Mucosa of rectum (tissue), 2 donors: Measurements from ENCODE around the gene HPCAL4.

Source experiments
- H3K27ac ChIP-seq, 2 donors: one replicate each; pipeline ENCODE4 v1.7.0; 2013; ENCODE audit warnings: inconsistent platforms in 2 of 2, low read depth in 2 of 2, low read length in 2 of 2
- H3K27me3 ChIP-seq, 2 donors: one replicate each; pipeline ENCODE4 v1.7.0; 2013; ENCODE audit warnings: low read length in 2 of 2; ENCODE audit not compliant: control insufficient read depth in 2 of 2, insufficient read depth in 2 of 2
- H3K36me3 ChIP-seq, 2 donors: one replicate each; pipeline ENCODE4 v1.7.0; 2013; ENCODE audit warnings: low read length in 2 of 2; ENCODE audit not compliant: control insufficient read depth in 2 of 2, insufficient read depth in 2 of 2
- H3K4me1 ChIP-seq, 2 donors: one replicate each; pipeline ENCODE4 v1.7.0; 2013; ENCODE audit warnings: low read length in 2 of 2, mild to moderate bottlenecking in 1 of 2; ENCODE audit not compliant: control insufficient read depth in 2 of 2, insufficient read depth in 2 of 2
- H3K4me3 ChIP-seq, 2 donors: one replicate each; pipeline ENCODE4 v1.7.0; 2013; ENCODE audit warnings: low read length in 2 of 2
- H3K9ac ChIP-seq, 2 donors: one replicate each; pipeline ENCODE4 v1.7.0; 2013; ENCODE audit warnings: low read length in 2 of 2, low read depth in 1 of 2, mild to moderate bottlenecking in 1 of 2
- H3K9me3 ChIP-seq, 2 donors: one replicate each; pipeline ENCODE4 v1.7.0; 2013; ENCODE audit warnings: low read length in 2 of 2; ENCODE audit not compliant: control insufficient read depth in 2 of 2
- donor health status: healthy.
- donor health status: Normal muscosa, but diverticular disease.

The HPCAL4 gene

DNA sequence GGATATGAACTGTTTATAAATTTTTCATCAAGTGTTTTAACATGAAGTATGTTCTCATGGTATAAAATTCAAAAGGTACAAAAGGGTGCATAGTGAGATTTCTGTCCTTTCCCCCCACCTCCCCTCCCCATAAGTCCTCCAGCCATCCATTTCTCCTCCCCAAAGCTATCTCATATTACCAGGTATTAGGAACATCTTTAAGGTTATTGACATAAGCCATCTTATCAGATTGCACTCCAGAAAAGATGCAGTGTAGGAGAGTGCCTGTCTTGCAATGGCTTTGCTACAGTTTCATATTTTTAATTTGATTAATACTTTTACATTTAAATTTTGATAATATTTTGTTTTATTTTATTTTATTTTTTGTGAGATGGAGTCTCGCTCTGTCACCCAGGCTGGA lies 13.5 kb upstream of the HPCAL4 start:
- no peaks in the 10 kb centered on the region for H3K4me1 ChIP-seq
- H3K4me3 ChIP-seq = no peak overlapping the region
- H3K9ac ChIP-seq = no peak overlapping the region
- H3K27ac ChIP-seq = no peak overlapping the region
- H3K36me3 ChIP-seq = no peaks in the 10 kb centered on the region
- H3K9me3 ChIP-seq = no peaks in the 10 kb centered on the region
- H3K27me3 ChIP-seq = no peaks in the 10 kb centered on the region

DNA sequence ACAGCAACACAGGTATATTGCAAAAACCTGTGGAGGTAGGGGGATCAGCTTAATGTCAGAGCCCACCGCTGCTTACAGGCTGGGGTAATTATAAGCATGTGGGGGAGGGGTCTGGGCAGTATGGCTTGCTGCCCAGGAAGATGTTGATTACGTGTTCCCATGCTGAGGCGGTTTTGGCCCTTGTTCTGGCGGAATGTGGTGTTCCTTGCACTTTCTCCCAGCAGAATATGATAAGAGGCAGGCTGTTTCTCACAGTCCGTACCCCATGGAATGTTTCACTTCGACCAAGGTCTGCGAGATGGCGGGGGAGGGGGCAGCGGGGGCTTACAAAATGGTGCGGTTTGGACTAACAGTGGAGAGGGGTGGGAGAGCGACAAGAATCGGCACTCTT lies 9.8 kb upstream of the HPCAL4 start:
- H3K27me3 ChIP-seq = peaks cover 4 to 9% of the 10 kb centered on the region in 2 donors
- no peaks in the 10 kb centered on the region for H3K4me1 ChIP-seq
- H3K9me3 ChIP-seq = no peaks in the 10 kb centered on the region
- H3K36me3 ChIP-seq = no peaks in the 10 kb centered on the region
- H3K9ac ChIP-seq = no peak overlapping the region
- H3K4me3 ChIP-seq = no peak overlapping the region
- H3K27ac ChIP-seq = no peak overlapping the region

DNA sequence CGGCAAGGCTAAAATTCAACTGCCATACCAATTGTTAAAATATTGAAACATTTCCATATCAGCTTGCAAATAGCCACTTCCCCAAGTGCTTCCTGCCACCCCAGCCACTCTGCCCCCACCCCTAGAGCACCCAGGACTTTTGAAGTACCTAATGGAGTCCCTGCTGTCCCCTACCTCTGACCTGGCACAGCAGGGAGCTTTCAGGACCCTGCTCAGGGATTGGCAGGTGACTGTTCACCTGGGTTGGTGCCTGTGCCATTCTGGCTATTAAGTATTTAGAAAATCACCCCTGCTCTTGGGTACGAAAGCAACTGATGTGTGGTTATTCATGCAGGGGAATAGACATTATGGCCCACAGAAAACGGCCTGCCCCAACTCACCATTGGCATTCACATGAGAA lies 9.1 kb upstream of the HPCAL4 start:
- H3K27ac ChIP-seq = no peak overlapping the region

DNA sequence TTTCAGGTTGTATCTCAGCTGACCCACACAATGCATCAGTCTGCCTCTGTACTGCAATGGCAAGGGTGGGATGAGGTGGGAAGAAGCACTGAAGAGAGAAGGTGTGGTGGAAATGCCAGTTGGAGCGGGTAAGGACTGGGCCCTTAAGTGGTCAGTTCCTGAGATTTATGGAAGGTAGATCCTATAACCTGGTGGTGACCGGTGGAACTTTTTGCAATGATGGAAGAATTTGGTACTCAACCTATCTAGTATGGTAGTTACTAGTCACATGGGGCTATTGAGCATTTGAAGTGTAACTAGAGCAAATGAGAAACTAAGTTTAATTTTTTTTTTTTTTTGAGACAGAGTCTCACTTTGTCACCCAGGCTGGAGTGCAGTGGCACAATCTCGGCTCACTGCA lies 8.2 kb upstream of the HPCAL4 start:
- H3K27ac ChIP-seq = no peak overlapping the region
- no peaks in the 10 kb centered on the region for H3K4me1 ChIP-seq
- H3K4me3 ChIP-seq = no peak overlapping the region
- H3K9ac ChIP-seq = no peak overlapping the region
- H3K9me3 ChIP-seq = no peaks in the 10 kb centered on the region
- H3K27me3 ChIP-seq = peaks cover 11 to 12% of the 10 kb centered on the region in 2 donors
- no peaks in the 10 kb centered on the region for H3K36me3 ChIP-seq

More for the DNA sequence above, 9.1 kb upstream of the HPCAL4 start:
- H3K4me1 ChIP-seq = no peaks in the 10 kb centered on the region
- no peak overlapping the region for H3K9ac ChIP-seq
- no peaks in the 10 kb centered on the region for H3K36me3 ChIP-seq
- no peak overlapping the region for H3K4me3 ChIP-seq
- peaks cover 4 to 12% of the 10 kb centered on the region in 2 donors for H3K27me3 ChIP-seq
- no peaks in the 10 kb centered on the region for H3K9me3 ChIP-seq

DNA sequence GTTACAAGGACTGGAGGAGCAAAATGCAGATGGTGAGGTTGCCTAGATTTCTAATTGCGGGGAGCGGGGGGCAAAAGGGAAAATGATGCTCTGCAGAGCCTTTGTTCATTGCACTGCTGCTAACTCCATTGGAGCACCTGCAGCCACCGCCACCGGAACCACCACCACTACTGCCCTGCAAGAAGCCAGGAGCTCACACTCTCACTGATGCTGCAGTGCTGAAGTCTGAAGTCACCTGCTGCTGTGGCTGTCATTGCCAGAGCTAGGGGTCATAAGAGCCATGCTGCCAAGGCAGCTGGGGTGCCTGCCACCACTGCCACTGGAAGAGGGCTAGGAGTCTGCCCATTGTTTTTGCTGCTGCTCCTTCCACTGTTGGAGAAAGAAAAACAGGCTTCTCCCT lies 7.3 kb upstream of the HPCAL4 start:
- Histone ChIP-seq H3K27me3 (peaks cover 12% of the 10 kb centered on the region in 2 donors), H3K36me3 (no peaks in the 10 kb centered on the region), H3K27ac (no peak overlapping the region), H3K9ac (no peak overlapping the region), H3K9me3 (no peaks in the 10 kb centered on the region), H3K4me1 (no peaks in the 10 kb centered on the region), H3K4me3 (no peak overlapping the region)

DNA sequence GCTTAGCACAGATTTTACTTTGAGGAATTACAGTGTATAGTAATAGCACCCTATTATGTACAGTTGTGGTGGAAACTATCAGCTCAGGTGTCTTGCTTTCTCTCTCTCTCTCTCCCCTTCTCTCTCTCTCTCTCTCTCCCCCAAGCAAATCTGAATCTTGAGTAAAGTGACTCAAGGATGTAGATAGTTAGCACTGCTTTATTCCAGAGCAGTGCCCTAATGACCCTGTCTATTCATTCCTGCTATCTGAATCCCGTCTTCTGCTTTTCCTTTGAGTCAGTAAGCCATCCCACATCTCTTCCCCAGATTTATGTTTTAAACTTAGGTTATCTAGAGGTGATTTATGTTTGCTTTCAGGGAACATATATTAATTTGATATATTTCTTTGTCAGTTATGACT lies 5.2 kb upstream of the HPCAL4 start:
- Histone ChIP-seq H3K36me3 (no peaks in the 10 kb centered on the region), H3K27me3 (peaks cover 26 to 30% of the 10 kb centered on the region in 2 donors), H3K9ac (no peak overlapping the region), H3K9me3 (no peaks in the 10 kb centered on the region), H3K4me3 (no peak overlapping the region), H3K27ac (no peak overlapping the region), H3K4me1 (no peaks in the 10 kb centered on the region)

DNA sequence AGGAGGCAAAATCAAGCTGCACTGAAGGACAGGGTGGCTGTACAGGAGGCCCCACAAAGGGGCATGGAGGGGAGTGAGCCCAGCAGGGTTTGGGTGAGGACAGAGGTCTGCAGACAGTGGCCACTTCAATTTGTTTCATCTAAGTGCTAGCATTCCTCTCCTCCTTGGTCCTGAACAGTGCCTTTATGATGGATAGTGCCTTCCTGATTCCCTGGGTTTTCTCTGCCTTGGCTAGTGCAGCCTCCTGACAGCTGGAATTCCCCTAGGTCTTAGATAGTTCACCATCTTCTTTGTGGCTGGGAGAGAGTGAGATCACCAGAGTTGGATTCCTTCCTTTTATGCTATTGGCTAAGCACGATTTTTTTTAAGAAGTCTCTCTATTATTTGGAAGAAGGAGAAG lies 3.8 kb upstream of the HPCAL4 start:
- H3K4me3 ChIP-seq = no peak overlapping the region
- no peaks in the 10 kb centered on the region for H3K36me3 ChIP-seq
- no peak overlapping the region for H3K27ac ChIP-seq
- peaks cover 2 to 4% of the 10 kb centered on the region in 2 donors for H3K4me1 ChIP-seq
- no peaks in the 10 kb centered on the region for H3K9me3 ChIP-seq
- peaks cover 34 to 39% of the 10 kb centered on the region in 2 donors for H3K27me3 ChIP-seq
- no peak overlapping the region for H3K9ac ChIP-seq

DNA sequence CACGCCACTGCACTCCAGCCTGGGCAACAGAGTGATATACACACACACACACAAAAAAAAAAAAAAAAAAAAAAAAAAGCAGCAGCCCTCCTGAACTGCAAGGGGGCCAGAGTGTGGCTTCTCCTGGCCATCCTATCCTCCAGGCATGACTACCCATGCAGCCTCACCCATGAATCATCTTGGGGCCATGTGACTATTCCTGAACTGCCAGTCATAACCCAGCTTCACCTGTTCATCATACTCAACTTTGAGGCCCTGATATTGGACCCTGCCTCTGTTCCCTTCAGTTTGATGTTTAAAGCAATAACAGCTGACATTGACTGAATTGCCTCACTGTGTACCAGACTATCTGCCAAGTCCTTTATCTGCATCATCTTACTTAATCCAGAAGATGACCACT lies 2.8 kb upstream of the HPCAL4 start:
- no peak overlapping the region for H3K4me3 ChIP-seq
- no peaks in the 10 kb centered on the region for H3K9me3 ChIP-seq
- H3K4me1 ChIP-seq = peaks cover 2 to 4% of the 10 kb centered on the region in 2 donors
- H3K9ac ChIP-seq = no peak overlapping the region
- H3K36me3 ChIP-seq = no peaks in the 10 kb centered on the region
- no peak overlapping the region for H3K27ac ChIP-seq
- H3K27me3 ChIP-seq = peaks cover 43 to 47% of the 10 kb centered on the region in 2 donors

DNA sequence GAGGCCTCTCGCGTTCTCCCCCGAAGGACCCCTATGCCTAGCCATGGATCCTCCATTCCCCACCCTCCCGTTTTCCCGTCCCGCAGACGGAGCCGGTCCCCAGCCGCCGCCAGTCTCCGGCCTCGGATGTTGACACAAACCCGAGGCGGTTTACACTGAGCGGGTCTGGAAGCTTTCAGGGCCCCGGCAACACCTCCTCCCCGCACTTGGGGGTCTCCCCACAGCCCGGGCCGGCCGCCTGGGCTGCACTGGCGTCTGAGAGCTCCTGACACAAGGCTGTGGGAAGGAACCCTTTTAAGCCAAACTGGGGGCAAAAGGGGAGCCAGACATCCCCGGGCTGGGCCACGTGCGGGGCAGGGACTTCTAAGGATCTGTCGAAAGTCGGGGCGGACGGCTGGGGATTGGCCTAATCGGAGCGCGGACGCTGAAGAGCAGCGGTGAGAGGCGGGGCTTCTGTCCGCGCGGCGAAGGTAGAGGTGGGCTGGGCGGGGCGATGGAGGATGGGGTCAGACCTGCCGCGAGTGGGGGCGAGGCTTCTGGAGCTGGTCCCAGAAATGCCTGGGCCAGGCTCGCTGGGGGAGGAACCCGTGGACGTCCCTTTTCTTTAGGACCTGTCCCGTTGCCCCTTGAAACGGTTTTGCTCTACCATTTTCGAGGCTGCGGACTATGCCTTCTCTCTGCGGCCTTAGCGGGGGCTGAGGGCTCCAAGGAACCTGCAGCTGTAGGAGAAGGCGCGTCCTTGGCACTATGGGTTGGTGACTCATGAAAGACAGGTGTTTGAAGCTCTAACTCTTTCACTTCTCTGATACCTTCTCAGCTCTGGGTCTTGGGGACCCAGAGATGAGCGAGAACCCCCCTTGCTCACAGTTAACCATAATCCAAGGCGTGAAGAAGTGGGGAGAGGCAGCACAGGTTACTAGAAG lies 1.2 kb upstream of the HPCAL4 start:
- no peaks in the 10 kb centered on the region for H3K9me3 ChIP-seq
- H3K27ac ChIP-seq = no peak overlapping the region
- H3K4me3 ChIP-seq = peak overlapping the region in 1 of 2 donors; percentile 48
- H3K9ac ChIP-seq = no peak overlapping the region
- peaks cover 42% of the 10 kb centered on the region in 2 donors for H3K27me3 ChIP-seq
- H3K4me1 ChIP-seq = peaks cover 2 to 4% of the 10 kb centered on the region in 2 donors
- H3K36me3 ChIP-seq = no peaks in the 10 kb centered on the region

DNA sequence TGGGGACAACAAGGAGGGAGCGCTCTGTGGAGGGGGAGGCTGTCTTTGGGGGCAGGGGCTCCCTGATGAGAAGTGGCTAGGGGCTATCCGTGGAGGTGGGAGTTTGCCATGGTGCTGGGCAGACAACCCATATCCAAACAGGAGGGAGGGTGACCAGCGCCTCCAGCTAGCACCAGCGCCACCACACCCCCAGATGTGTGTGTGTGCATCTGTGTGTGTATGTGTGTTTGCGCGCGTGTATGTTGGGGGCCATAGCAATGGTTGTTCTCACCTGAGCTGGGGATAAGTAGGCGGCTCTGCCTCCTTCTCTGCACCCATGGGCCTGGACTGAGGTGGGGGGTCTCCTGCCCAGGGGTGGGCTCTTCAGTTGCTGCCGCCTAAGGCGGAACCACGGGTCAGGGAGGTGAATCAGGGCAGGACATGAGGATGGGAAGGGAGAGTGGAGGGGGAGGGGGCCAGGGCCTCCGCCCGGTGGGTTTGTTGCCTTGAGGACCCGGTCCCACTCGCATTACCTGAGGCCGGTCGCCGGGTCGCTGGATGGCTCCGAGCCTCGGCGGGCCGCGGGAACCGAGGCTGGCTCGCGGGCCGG lies 345 bp downstream of the HPCAL4 start:
- Histone ChIP-seq H3K4me3 (peak overlapping the region; percentile 26 to 48), H3K9ac (no peak overlapping the region), H3K4me1 (peaks cover 2 to 4% of the 10 kb centered on the region in 2 donors), H3K36me3 (no peaks in the 10 kb centered on the region), H3K27ac (no peak overlapping the region), H3K27me3 (peaks cover 45 to 50% of the 10 kb centered on the region in 2 donors), H3K9me3 (no peaks in the 10 kb centered on the region)
